Stimulated activated CD8-positive, alpha-beta memory T cell treated with anti-CD3 and anti-CD28 coated beads, Interleukin-15, amount 100 ng/mL, for 48 hours (primary cell): ENCODE data around the gene SLC6A18.

Experiments used
- DNase-seq, 2 donors: peaks; one replicate each; pipeline ENCODE4 v3.0.0-alpha.2; 2020; ENCODE audit warnings: low read depth in 2 of 2

The SLC6A18 gene

GRCh38 chr5:1187234-1187949, 37.8 kb upstream of the SLC6A18 start:
- DNase-seq: no peak

GRCh38 chr5:1187950-1188334, 37.2 kb upstream of the SLC6A18 start:
- no peak for DNase-seq

GRCh38 chr5:1188464-1188863, 36.7 kb upstream of the SLC6A18 start:
- no peak for DNase-seq

GRCh38 chr5:1189269-1189668, 35.9 kb upstream of the SLC6A18 start:
- DNase-seq: no peak

- DNase-seq: no peak
Measured at GRCh38 chr5:1190278-1190677, 34.9 kb upstream of the SLC6A18 start.

GRCh38 chr5:1190837-1191239, 34.3 kb upstream of the SLC6A18 start:
- DNase-seq: no peak

- no peak for DNase-seq
Measured at GRCh38 chr5:1192971-1193590, 32.1 kb upstream of the SLC6A18 start.

- DNase-seq: no peak
Measured at GRCh38 chr5:1193591-1193985, 31.6 kb upstream of the SLC6A18 start.

- DNase-seq: no peak
Measured at GRCh38 chr5:1194378-1194777, 30.8 kb upstream of the SLC6A18 start.

- DNase-seq: no peak
Measured at GRCh38 chr5:1195439-1195838, 29.7 kb upstream of the SLC6A18 start.

GRCh38 chr5:1195916-1196315, 29.3 kb upstream of the SLC6A18 start:
- DNase-seq: no peak

- no peak for DNase-seq
Measured at GRCh38 chr5:1196562-1196961, 28.6 kb upstream of the SLC6A18 start.

GRCh38 chr5:1197876-1198666, 27.1 kb upstream of the SLC6A18 start:
- DNase-seq: no peak

- DNase-seq: no peak
Measured at GRCh38 chr5:1199340-1199648, 25.9 kb upstream of the SLC6A18 start.

- no peak for DNase-seq
Measured at GRCh38 chr5:1199649-1200494, 25.3 kb upstream of the SLC6A18 start.

GRCh38 chr5:1200495-1201326, 24.5 kb upstream of the SLC6A18 start:
- no peak for DNase-seq

- no peak for DNase-seq
Measured at GRCh38 chr5:1201327-1202025, 23.7 kb upstream of the SLC6A18 start, which contains the start of gene SLC6A19. SLC6A19 (plus strand) TSS chr5:1201595; CDS start chr5:1201651, 56 bp downstream.

- no peak for DNase-seq
Measured at GRCh38 chr5:1202026-1202797, 23.0 kb upstream of the SLC6A18 start.

- no peak for DNase-seq
Measured at GRCh38 chr5:1202798-1203185, 22.4 kb upstream of the SLC6A18 start.
